HL-60 (cell line): ENCODE results near the gene COBL.

Experiments used
- DNase-seq, 2 experiments: peaks; one replicate each; pipeline ENCODE4 v3.0.0-alpha.2; 2010 to 2020; ENCODE audit warnings: low read depth in 1 of 2, low spot score in 1 of 2
- H3K27ac ChIP-seq: fragments of 250-450 bp; sonication (Bioruptor Pico); replicated peaks from 2 replicates; pipeline ENCODE4 v1.5.1; 2020; ENCODE audit warnings: mild to moderate bottlenecking, moderate library complexity
- H3K27me3 ChIP-seq: fragments of 250-450 bp; sonication (Bioruptor Pico); 2 replicates; pipeline ENCODE4 v1.5.1; 2021; ENCODE audit warnings: mild to moderate bottlenecking, moderate library complexity; ENCODE audit not compliant: insufficient read depth, poor library complexity, severe bottlenecking
- H3K4me3 ChIP-seq: replicated peaks from 2 replicates; pipeline ENCODE4 v1.5.1; 2011; ENCODE audit warnings: mild to moderate bottlenecking, control low read depth, low read length; ENCODE audit not compliant: insufficient read depth
- GABPA ChIP-seq: IDR thresholded peaks from 2 replicates; pipeline ENCODE4 v1.6.1; 2012; ENCODE audit warnings: low read depth
- POLR2AphosphoS5 ChIP-seq: IDR thresholded peaks from 2 replicates; pipeline ENCODE4 v1.6.1; 2012; ENCODE audit warnings: low read depth
- SPI1 ChIP-seq: IDR thresholded peaks from 2 replicates; pipeline ENCODE4 v1.6.1; 2012; ENCODE audit warnings: low read depth, mild to moderate bottlenecking, borderline replicate concordance
- TF ChIP-seq, protein P1 (sequence below): IDR thresholded peaks from one replicate; pipeline ENCODE4 v1.5.1; 2011; ENCODE audit warnings: low read length, control low read depth, inconsistent platforms; ENCODE audit not compliant: insufficient read depth
- TF ChIP-seq, protein P2 (sequence below): IDR thresholded peaks from 2 replicates; pipeline ENCODE4 v1.6.1; 2012; ENCODE audit warnings: low read depth; ENCODE audit not compliant: insufficient replicate concordance

The COBL gene

DNA sequence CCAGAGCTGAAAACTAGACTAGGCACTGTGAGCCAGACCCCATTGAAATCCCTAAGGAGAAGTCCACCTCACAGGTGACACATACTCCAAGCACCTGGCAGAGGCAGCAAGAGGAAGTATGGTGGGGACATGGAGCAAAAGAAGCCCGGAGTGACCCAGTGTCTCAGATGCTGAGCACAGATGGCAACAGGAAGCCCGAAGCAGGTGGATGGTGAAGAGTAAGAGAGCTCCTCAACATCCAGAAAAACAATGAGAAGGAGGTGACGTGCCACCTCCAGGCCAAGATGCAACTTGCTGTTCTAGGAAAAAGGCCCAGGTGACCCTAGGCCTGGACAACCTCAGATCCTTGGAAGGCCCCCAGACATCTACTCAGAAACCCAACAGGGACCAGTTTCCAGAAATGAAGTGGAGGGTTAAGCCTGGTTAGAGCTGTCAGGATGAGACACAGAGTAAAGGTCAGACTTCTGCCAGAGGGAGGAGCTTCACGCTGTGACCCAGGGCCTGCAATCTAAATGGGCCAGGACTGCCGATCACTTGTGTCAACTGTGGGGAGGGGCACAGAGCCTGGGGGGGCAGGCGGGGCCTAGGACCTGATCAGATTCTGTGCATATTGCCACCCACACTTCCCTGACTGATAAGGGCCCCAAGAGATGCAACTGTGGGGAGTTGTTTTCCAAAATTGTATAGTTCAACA is 2.4 kb upstream of the COBL start:
- TF ChIP-seq, protein P1, sequence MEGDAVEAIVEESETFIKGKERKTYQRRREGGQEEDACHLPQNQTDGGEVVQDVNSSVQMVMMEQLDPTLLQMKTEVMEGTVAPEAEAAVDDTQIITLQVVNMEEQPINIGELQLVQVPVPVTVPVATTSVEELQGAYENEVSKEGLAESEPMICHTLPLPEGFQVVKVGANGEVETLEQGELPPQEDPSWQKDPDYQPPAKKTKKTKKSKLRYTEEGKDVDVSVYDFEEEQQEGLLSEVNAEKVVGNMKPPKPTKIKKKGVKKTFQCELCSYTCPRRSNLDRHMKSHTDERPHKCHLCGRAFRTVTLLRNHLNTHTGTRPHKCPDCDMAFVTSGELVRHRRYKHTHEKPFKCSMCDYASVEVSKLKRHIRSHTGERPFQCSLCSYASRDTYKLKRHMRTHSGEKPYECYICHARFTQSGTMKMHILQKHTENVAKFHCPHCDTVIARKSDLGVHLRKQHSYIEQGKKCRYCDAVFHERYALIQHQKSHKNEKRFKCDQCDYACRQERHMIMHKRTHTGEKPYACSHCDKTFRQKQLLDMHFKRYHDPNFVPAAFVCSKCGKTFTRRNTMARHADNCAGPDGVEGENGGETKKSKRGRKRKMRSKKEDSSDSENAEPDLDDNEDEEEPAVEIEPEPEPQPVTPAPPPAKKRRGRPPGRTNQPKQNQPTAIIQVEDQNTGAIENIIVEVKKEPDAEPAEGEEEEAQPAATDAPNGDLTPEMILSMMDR = no peak
- TF ChIP-seq, protein P2, sequence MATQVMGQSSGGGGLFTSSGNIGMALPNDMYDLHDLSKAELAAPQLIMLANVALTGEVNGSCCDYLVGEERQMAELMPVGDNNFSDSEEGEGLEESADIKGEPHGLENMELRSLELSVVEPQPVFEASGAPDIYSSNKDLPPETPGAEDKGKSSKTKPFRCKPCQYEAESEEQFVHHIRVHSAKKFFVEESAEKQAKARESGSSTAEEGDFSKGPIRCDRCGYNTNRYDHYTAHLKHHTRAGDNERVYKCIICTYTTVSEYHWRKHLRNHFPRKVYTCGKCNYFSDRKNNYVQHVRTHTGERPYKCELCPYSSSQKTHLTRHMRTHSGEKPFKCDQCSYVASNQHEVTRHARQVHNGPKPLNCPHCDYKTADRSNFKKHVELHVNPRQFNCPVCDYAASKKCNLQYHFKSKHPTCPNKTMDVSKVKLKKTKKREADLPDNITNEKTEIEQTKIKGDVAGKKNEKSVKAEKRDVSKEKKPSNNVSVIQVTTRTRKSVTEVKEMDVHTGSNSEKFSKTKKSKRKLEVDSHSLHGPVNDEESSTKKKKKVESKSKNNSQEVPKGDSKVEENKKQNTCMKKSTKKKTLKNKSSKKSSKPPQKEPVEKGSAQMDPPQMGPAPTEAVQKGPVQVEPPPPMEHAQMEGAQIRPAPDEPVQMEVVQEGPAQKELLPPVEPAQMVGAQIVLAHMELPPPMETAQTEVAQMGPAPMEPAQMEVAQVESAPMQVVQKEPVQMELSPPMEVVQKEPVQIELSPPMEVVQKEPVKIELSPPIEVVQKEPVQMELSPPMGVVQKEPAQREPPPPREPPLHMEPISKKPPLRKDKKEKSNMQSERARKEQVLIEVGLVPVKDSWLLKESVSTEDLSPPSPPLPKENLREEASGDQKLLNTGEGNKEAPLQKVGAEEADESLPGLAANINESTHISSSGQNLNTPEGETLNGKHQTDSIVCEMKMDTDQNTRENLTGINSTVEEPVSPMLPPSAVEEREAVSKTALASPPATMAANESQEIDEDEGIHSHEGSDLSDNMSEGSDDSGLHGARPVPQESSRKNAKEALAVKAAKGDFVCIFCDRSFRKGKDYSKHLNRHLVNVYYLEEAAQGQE = no peak
- TF ChIP-seq GABPA = no peak
- no peak for TF ChIP-seq SPI1
- TF ChIP-seq POLR2AphosphoS5 = no peak
- Histone ChIP-seq H3K27me3 (peaks cover 27% of the 10 kb centered on the region), H3K27ac (no peak overlapping the region), H3K4me3 (no peak overlapping the region)
- no peak for DNase-seq

DNA sequence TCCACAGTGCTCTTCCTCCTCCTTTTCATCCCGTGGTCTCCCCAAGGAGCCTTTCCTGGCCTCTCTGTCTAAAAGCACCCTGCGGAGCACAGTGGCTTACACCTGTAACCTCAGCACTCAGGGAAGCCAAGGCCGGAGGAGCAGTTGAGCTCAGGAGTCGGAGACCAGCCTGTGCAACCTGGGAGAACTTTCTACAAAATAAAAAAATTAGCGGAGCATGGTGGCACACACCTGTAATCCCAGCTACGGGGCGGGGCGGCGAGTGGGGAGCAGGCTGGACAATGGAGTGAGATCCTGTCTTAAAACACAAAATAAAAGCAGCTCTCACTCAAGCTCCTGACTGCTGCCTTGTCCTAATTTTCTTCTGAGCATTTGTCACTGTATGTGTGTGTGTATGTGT is 1.4 kb upstream of the COBL start:
- Histone ChIP-seq H3K27ac (no peak overlapping the region), H3K27me3 (peaks cover 33% of the 10 kb centered on the region), H3K4me3 (no peak overlapping the region)
- TF ChIP-seq SPI1 (no peak), POLR2AphosphoS5 (no peak), GABPA (no peak)
- TF ChIP-seq, protein P2 = no peak
- TF ChIP-seq, protein P1 = no peak
- no peak for DNase-seq

DNA sequence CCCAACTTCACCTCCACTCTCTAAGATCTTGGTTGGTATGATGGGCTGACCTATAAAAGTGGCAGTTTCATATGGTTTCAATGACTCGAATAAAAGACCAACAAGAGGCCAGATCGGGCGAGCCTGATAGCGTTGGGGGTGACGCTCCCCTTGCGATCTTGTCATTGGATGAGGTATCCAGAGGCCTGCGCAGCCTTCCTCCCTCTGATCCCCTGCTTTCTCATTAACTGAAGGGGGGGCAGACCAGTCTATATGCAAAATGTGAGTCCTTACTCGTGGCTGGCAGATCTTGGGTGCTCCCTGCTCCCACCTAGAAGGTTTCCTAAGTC is 937 bp upstream of the COBL start:
- DNase-seq = no peak
- no peak for TF ChIP-seq GABPA
- TF ChIP-seq POLR2AphosphoS5 = no peak
- TF ChIP-seq SPI1 = no peak
- TF ChIP-seq, protein P2 = no peak
- TF ChIP-seq, protein P1 = no peak
- H3K27me3 ChIP-seq = peaks cover 33% of the 10 kb centered on the region
- no peak overlapping the region for H3K27ac ChIP-seq
- H3K4me3 ChIP-seq = no peak overlapping the region
